HEK293 (cell line): Measurements from ENCODE around the gene STAC.

Source experiments
- ATF2 ChIP-seq: fragments of 450-650 bp; formaldehyde crosslinking; IDR thresholded peaks from 2 replicates; pipeline ENCODE4 v1.5.1; 2016; ENCODE audit warnings: missing biosample characterization, missing genetic modification characterization, low read depth
- CTCF ChIP-seq: fragments of 450-650 bp; formaldehyde crosslinking; IDR thresholded peaks from 2 replicates; pipeline ENCODE4 v1.5.1; 2016; ENCODE audit warnings: missing biosample characterization, missing genetic modification characterization
- ZNF10 ChIP-seq: fragments of 450-650 bp; formaldehyde crosslinking; IDR thresholded peaks from 2 replicates; pipeline ENCODE4 v1.5.1; 2017; ENCODE audit warnings: missing biosample characterization, missing genetic modification characterization
- ZNF157 ChIP-seq: fragments of 450-650 bp; formaldehyde crosslinking; IDR thresholded peaks from 2 replicates; pipeline ENCODE4 v1.5.1; 2016; ENCODE audit warnings: missing biosample characterization, missing genetic modification characterization
- ZNF398 ChIP-seq: fragments of 450-650 bp; formaldehyde crosslinking; IDR thresholded peaks from 2 replicates; pipeline ENCODE4 v1.5.1; 2017; ENCODE audit warnings: missing biosample characterization, missing genetic modification characterization

GRCh38 chr3:36482256-36482655 lies 102.0 kb downstream of the STAC start:
- no peak for TF ChIP-seq ZNF10
- no peak for TF ChIP-seq ATF2 (tag by site-specific recombination)
- no peak for TF ChIP-seq CTCF (tag by site-specific recombination)
- TF ChIP-seq ZNF157 (tag by site-specific recombination), result no peak
- no peak for TF ChIP-seq ZNF398 (tag by site-specific recombination)
